Activated CD4-positive, alpha-beta memory T cell treated with anti-CD3 and anti-CD28 coated beads, Interleukin-2, amount 10 ng/mL, durations not matched to agents 7 days and 5 days (primary cell): ENCODE measurements around the gene C10orf71. TPM values are rescaled to one million over a fixed set of nuclear protein-coding genes. Genes with fewer than 3 reads are reported as not detected.

Source experiments
- CTCF ChIA-PET: fragments of 350-600 bp; sonication (Branson Sonifier 250); formaldehyde crosslinking; loops from one replicate; lab custom pipeline; 2021; ENCODE audit warnings: antibody characterized with exemption, inconsistent platforms; lab: Charles Lee
- POLR2A ChIA-PET: fragments of 350-600 bp; sonication (Branson Sonifier 250); formaldehyde crosslinking; loops from one replicate; lab custom pipeline; 2021; ENCODE audit warnings: antibody characterized with exemption; lab: Charles Lee
- DNase-seq: peaks from one replicate; pipeline ENCODE4 v3.0.0-alpha.2; 2020
- H3K27ac Mint-ChIP-seq: one replicate; pipeline ENCODE4 v1.8.0; 2021; ENCODE audit warnings: mild to moderate bottlenecking, mixed read lengths
- H3K27me3 Mint-ChIP-seq: one replicate; pipeline ENCODE4 v1.8.0; 2021; ENCODE audit warnings: mixed read lengths
- H3K36me3 Mint-ChIP-seq: one replicate; pipeline ENCODE4 v1.8.0; 2021; ENCODE audit warnings: low read depth, mixed read lengths
- H3K4me1 Mint-ChIP-seq: one replicate; pipeline ENCODE4 v1.8.0; 2021; ENCODE audit warnings: mixed read lengths
- H3K4me3 Mint-ChIP-seq: one replicate; pipeline ENCODE4 v1.8.0; 2021; ENCODE audit warnings: mild to moderate bottlenecking, mixed read lengths
- H3K9me3 Mint-ChIP-seq: one replicate; pipeline ENCODE4 v1.8.0; 2021; ENCODE audit warnings: mixed read lengths
- total RNA-seq, 2 experiments: library from RNA; stranded (reverse); gene quantifications; one replicate each; pipeline ENCODE4 v1.2.3, GENCODE V29; 2021

The C10orf71 gene
- total RNA-seq, 2 experiments from 2014 or later: not detected

DNA sequence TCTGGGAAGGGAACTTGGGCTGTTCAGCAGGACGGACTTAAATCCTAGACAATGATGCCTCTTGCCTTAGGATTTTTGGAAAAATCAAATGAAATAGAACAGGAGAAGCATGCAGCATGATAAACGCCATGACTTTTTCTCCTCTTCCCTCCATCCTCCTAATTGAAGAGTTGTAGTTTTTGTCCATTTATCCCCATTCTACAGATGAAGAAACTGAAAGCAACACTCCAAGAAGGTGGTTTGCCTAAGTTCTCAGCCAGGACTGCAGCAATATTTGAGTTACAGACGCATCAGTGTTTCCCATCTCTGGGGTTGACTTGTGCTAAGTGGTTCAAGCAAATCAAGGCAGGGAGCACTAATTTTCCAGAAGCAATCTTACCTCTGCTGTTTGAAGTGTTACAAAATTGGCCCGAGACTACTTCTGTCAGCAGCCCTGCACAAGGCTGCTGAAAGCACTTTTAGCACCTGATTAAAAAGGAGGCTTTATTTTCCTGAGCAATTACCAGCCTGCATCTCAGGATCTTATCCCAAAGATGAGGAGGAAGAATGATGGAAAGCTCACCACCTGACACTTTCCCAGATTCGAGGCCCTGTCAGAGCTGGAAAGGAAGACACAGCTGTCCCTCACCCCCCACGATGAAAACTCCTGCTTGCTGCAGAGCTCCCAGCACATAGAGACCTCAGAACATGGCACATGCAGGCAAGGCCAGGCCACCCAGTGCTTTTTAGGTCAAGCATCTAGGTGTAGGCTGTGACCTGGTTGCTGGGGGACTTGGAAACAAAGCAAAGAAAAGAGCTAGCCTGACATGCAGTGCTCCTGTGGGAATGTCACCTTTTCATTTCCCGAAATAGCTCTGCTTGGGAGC lies 19.7 kb upstream of the C10orf71 start:
- CTCF ChIA-PET: interaction anchor here (1.0 kb wide), 1 partner anchor 232 kb away, joined by 3 read pairs; no protein-coding TSS in a partner anchor
- H3K9me3 Mint-ChIP-seq: no peaks in the 10 kb centered on the region
- no peaks in the 10 kb centered on the region for H3K36me3 Mint-ChIP-seq
- H3K27me3 Mint-ChIP-seq: peaks cover 4% of the 10 kb centered on the region
- POLR2A ChIA-PET: no interaction called here
- no peak overlapping the region for H3K27ac Mint-ChIP-seq
- H3K4me3 Mint-ChIP-seq: no peak overlapping the region
- H3K4me1 Mint-ChIP-seq: peaks cover 11% of the 10 kb centered on the region
- no peak for DNase-seq

GRCh38 chr10:49280001-49280408 lies 19.0 kb upstream of the C10orf71 start:
- CTCF ChIA-PET: interaction anchor here (1.0 kb wide), 1 partner anchor 231 kb away, joined by 3 read pairs; no protein-coding TSS in a partner anchor
- H3K9me3 Mint-ChIP-seq: no peaks in the 10 kb centered on the region

DNA sequence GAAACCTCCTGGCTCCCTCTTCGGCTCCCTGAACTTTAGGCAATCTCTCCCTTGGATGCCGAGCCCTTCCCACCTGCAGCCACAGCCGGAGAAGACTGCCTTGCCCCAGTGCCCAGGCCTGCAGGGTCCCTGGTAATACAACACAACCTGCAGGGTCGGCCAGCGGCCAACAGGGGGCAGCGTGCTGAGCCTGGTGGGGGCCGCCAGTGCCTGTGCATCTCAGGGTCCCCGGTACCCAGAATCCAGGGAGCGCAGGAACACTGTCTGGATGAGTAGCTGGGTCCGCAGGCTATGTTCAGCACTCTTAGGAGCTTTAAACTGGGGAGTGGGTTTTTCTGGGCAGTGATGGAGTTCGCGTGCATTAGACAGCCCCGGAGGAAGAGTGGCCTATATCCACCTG lies 17.5 kb upstream of the C10orf71 start:
- Mint-ChIP-seq H3K36me3 (no peaks in the 10 kb centered on the region), H3K9me3 (no peaks in the 10 kb centered on the region), H3K27ac (no peak overlapping the region), H3K4me1 (peaks cover 18% of the 10 kb centered on the region), H3K4me3 (no peak overlapping the region), H3K27me3 (peaks cover 4% of the 10 kb centered on the region)
- no peak for DNase-seq
- ChIA-PET CTCF (no interaction called here), POLR2A (no interaction called here)

More at GRCh38 chr10:49280001-49280408, 19.0 kb upstream of the C10orf71 start:
- DNase-seq: peak; percentile 45
- H3K36me3 Mint-ChIP-seq: no peaks in the 10 kb centered on the region
- POLR2A ChIA-PET: no interaction called here
- no peak overlapping the region for H3K27ac Mint-ChIP-seq
- H3K4me1 Mint-ChIP-seq: peaks cover 14% of the 10 kb centered on the region
- peaks cover 4% of the 10 kb centered on the region for H3K27me3 Mint-ChIP-seq
- no peak overlapping the region for H3K4me3 Mint-ChIP-seq

GRCh38 chr10:49282306-49282705 lies 16.7 kb upstream of the C10orf71 start:
- Mint-ChIP-seq H3K27me3 (peaks cover 4% of the 10 kb centered on the region), H3K4me3 (no peak overlapping the region), H3K27ac (no peak overlapping the region), H3K4me1 (peaks cover 18% of the 10 kb centered on the region), H3K36me3 (no peaks in the 10 kb centered on the region), H3K9me3 (no peaks in the 10 kb centered on the region)
- DNase-seq: no peak
- CTCF ChIA-PET: no interaction called here
- POLR2A ChIA-PET: no interaction called here

GRCh38 chr10:49282879-49283341 lies 16.1 kb upstream of the C10orf71 start:
- peaks cover 18% of the 10 kb centered on the region for H3K4me1 Mint-ChIP-seq
- H3K27me3 Mint-ChIP-seq: peaks cover 4% of the 10 kb centered on the region
- no peak for DNase-seq
- no peak overlapping the region for H3K4me3 Mint-ChIP-seq
- H3K36me3 Mint-ChIP-seq: no peaks in the 10 kb centered on the region
- no peak overlapping the region for H3K27ac Mint-ChIP-seq
- CTCF ChIA-PET: no interaction called here
- POLR2A ChIA-PET: no interaction called here
- no peaks in the 10 kb centered on the region for H3K9me3 Mint-ChIP-seq

- no peak for DNase-seq
- POLR2A ChIA-PET: no interaction called here
- Mint-ChIP-seq H3K9me3 (no peaks in the 10 kb centered on the region), H3K36me3 (no peaks in the 10 kb centered on the region), H3K27ac (no peak overlapping the region), H3K27me3 (peaks cover 4% of the 10 kb centered on the region), H3K4me3 (no peak overlapping the region), H3K4me1 (peaks cover 18% of the 10 kb centered on the region)
- CTCF ChIA-PET: no interaction called here
These were observed 15.5 kb upstream of the C10orf71 start for GRCh38 chr10:49283491-49283890.

GRCh38 chr10:49284356-49284755 lies 14.6 kb upstream of the C10orf71 start:
- Mint-ChIP-seq H3K27ac (no peak overlapping the region), H3K4me3 (no peak overlapping the region), H3K27me3 (peaks cover 1% of the 10 kb centered on the region), H3K9me3 (no peaks in the 10 kb centered on the region), H3K36me3 (no peaks in the 10 kb centered on the region), H3K4me1 (peaks cover 17% of the 10 kb centered on the region)
- CTCF ChIA-PET: no interaction called here
- no peak for DNase-seq
- POLR2A ChIA-PET: no interaction called here

DNA sequence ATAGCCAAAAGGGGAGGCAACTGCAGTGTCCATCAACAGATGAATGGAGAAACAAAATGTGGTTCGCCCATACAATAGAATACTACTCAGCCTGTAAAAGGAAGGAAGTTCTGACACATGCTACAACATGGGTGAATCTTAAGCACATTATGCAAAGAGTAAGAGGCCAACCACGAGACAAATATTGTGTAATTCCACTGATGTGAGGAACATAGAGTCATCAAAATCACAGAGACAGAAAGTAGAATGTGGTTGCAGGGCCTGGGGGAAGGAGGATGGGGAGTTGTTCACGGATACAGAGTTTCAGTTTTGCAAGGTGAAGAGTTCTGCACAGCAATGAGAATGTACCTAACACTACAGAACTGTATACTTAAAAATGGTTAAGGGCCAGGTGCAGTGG lies 13.7 kb upstream of the C10orf71 start:
- Mint-ChIP-seq H3K27me3 (peaks cover 4% of the 10 kb centered on the region), H3K36me3 (no peaks in the 10 kb centered on the region), H3K4me1 (peaks cover 9% of the 10 kb centered on the region), H3K4me3 (no peak overlapping the region), H3K27ac (no peak overlapping the region), H3K9me3 (no peaks in the 10 kb centered on the region)
- no peak for DNase-seq
- CTCF ChIA-PET: no interaction called here
- POLR2A ChIA-PET: no interaction called here

GRCh38 chr10:49286686-49287085 lies 12.3 kb upstream of the C10orf71 start:
- H3K36me3 Mint-ChIP-seq: no peaks in the 10 kb centered on the region
- no peak for DNase-seq
- CTCF ChIA-PET: no interaction called here

GRCh38 chr10:49287689-49288340 lies 11.2 kb upstream of the C10orf71 start:
- no peak for DNase-seq
- POLR2A ChIA-PET: interaction anchor here (1.1 kb wide), 1 partner anchor 11 kb away, joined by 3 read pairs; no protein-coding TSS in a partner anchor
- H3K4me1 Mint-ChIP-seq: peaks cover 10% of the 10 kb centered on the region
- no peaks in the 10 kb centered on the region for H3K9me3 Mint-ChIP-seq
- CTCF ChIA-PET: no interaction called here
- no peak overlapping the region for H3K4me3 Mint-ChIP-seq
- H3K27me3 Mint-ChIP-seq: peaks cover 11% of the 10 kb centered on the region
- H3K27ac Mint-ChIP-seq: no peak overlapping the region
- H3K36me3 Mint-ChIP-seq: no peaks in the 10 kb centered on the region

More at GRCh38 chr10:49286686-49287085, 12.3 kb upstream of the C10orf71 start:
- Mint-ChIP-seq H3K9me3 (no peaks in the 10 kb centered on the region), H3K27ac (no peak overlapping the region), H3K27me3 (peaks cover 8% of the 10 kb centered on the region), H3K4me3 (no peak overlapping the region), H3K4me1 (peaks cover 7% of the 10 kb centered on the region)
- POLR2A ChIA-PET: no interaction called here

GRCh38 chr10:49288341-49289065 lies 10.5 kb upstream of the C10orf71 start:
- CTCF ChIA-PET: no interaction called here
- Mint-ChIP-seq H3K4me1 (peaks cover 13% of the 10 kb centered on the region), H3K36me3 (no peaks in the 10 kb centered on the region), H3K4me3 (no peak overlapping the region), H3K9me3 (no peaks in the 10 kb centered on the region), H3K27ac (no peak overlapping the region), H3K27me3 (peaks cover 10% of the 10 kb centered on the region)
- POLR2A ChIA-PET: interaction anchor here (1.1 kb wide), 1 partner anchor 10 kb away, joined by 3 read pairs; no protein-coding TSS in a partner anchor
- no peak for DNase-seq

DNA sequence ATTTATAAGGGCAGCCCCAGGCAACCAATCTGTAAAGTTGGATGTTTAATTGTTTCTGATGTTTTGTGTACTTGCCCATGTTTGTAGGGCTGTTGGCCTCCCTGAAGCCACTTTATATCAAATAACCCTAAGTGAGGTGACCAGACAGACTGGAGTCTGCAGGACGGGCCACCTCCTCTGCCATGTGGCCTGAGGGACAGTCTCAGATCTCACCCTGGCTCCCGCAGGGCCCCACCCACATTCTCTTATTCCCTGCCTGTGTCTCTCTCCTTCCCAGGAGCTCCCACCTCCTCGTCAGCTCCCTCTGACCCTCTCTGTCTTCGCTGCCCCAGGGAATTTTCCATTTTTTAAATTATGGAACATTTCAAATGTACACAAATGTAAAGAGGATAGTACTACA lies 9.5 kb upstream of the C10orf71 start:
- H3K4me1 Mint-ChIP-seq: peaks cover 13% of the 10 kb centered on the region
- CTCF ChIA-PET: no interaction called here
- H3K27ac Mint-ChIP-seq: no peak overlapping the region
- no peak for DNase-seq
- POLR2A ChIA-PET: no interaction called here
- no peaks in the 10 kb centered on the region for H3K9me3 Mint-ChIP-seq
- H3K36me3 Mint-ChIP-seq: no peaks in the 10 kb centered on the region
- peaks cover 10% of the 10 kb centered on the region for H3K27me3 Mint-ChIP-seq
- no peak overlapping the region for H3K4me3 Mint-ChIP-seq

- Mint-ChIP-seq H3K4me1 (peaks cover 9% of the 10 kb centered on the region), H3K27ac (no peak overlapping the region), H3K27me3 (peaks cover 10% of the 10 kb centered on the region), H3K36me3 (no peaks in the 10 kb centered on the region), H3K9me3 (no peaks in the 10 kb centered on the region), H3K4me3 (no peak overlapping the region)
- ChIA-PET CTCF (no interaction called here), POLR2A (no interaction called here)
- DNase-seq: no peak
These were observed 8.8 kb upstream of the C10orf71 start for GRCh38 chr10:49290131-49290530.
